Uterus (tissue), 4 donors: ENCODE results near the gene RAD51B. TPM values are rescaled to one million over a fixed set of nuclear protein-coding genes. Genes with fewer than 3 reads are reported as not detected.

Source experiments
- DNase-seq, 2 donors: peaks; one replicate each; pipeline ENCODE4 v3.0.0-alpha.2; 2019 to 2020
- H3K27ac ChIP-seq, 2 donors: fragments of 200-600 bp; sonication (generic); 1 replicate in 1 of 2; 2 replicates in 1 of 2; pipeline ENCODE4 v1.5.1; 2016 to 2018
- H3K27me3 ChIP-seq, 2 donors: fragments of 200-600 bp; sonication (generic); one replicate each; pipeline ENCODE4 v1.5.1; 2018 to 2019; ENCODE audit warnings: control low read depth in 1 of 2
- H3K36me3 ChIP-seq, 2 donors: fragments of 200-600 bp; sonication (generic); one replicate each; pipeline ENCODE4 v1.5.1; 2019; ENCODE audit warnings: control low read depth in 1 of 2
- H3K4me1 ChIP-seq, 2 donors: fragments of 200-600 bp; sonication (generic); one replicate each; pipeline ENCODE4 v1.5.1; 2018 to 2019; ENCODE audit warnings: control low read depth in 1 of 2
- H3K4me3 ChIP-seq, 2 donors: fragments of 200-600 bp; sonication (generic); 1 replicate in 1 of 2; 2 replicates in 1 of 2; pipeline ENCODE4 v1.5.1; 2018 to 2019; ENCODE audit warnings: mild to moderate bottlenecking in 1 of 2
- H3K9me3 ChIP-seq, 2 donors: fragments of 200-600 bp; sonication (generic); one replicate each; pipeline ENCODE4 v1.5.1; 2019; ENCODE audit warnings: control low read depth in 1 of 2
- POLR2A ChIP-seq, 2 donors: fragments of 450-650 bp; IDR thresholded peaks; one replicate each; pipeline ENCODE4 v1.6.1; 2016; ENCODE audit warnings: antibody characterized with exemption in 2 of 2, mild to moderate bottlenecking in 1 of 2, moderate library complexity in 1 of 2
- intact Hi-C: fragments of 100-400 bp; cut with DNase I; formaldehyde crosslinking; loops from one replicate; pipeline ENCODE4 v1.15.1; 2023; ENCODE audit warnings: low total_unique reads
- total RNA-seq, 4 donors: library from RNA; depleted of rRNA in 3 of 4; stranded (reverse); fragments of >200 nt in 3 of 4; gene quantifications; one replicate each; pipeline versions ENCODE4 v1.1.0 to v1.2.4, GENCODE V29; 2014 to 2023
- TF ChIP-seq, protein P1 (sequence below), 4 experiments: fragments of 200-600 bp in 2 of 4; fragments of 450-650 bp in 2 of 4; sonication (generic) in 2 of 4; IDR thresholded peaks; one replicate each; pipeline ENCODE4 v1.5.1; 2016 to 2019; ENCODE audit warnings: antibody characterized with exemption in 4 of 4, mild to moderate bottlenecking in 2 of 4, moderate library complexity in 1 of 4
- donor health status: DM: yes; HTN: yes; CAD: no.

Gene RAD51B
- total RNA-seq, 4 donors from 2014 or later = 29.5 to 100.0 (median 70.3) TPM

DNA sequence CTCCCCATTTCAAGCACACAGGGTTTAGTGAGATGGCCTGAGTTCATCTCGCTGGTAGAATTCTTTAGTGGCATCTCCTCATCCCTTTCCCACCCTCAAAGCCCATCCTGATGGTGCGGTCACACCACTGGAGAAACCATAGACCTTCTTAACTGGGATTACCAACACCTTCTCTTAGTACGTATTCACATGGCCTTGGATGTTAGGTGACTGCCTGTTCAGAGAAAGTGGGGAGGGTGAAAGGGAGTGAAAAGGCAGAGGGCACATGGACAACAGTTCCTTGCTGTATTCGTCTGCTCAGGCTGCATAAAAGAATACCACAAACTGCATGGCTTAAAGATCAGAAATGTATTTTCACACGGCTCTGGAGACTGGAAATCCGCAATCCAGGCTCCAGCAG is 667.2 kb downstream of the RAD51B start:
- no peaks in the 10 kb centered on the region for H3K36me3 ChIP-seq
- no peaks in the 10 kb centered on the region for H3K9me3 ChIP-seq
- no peaks in the 10 kb centered on the region for H3K27me3 ChIP-seq
- no peak for TF ChIP-seq POLR2A (IDR thresholded peaks at IDR 0.05)
- TF ChIP-seq, protein P1, sequence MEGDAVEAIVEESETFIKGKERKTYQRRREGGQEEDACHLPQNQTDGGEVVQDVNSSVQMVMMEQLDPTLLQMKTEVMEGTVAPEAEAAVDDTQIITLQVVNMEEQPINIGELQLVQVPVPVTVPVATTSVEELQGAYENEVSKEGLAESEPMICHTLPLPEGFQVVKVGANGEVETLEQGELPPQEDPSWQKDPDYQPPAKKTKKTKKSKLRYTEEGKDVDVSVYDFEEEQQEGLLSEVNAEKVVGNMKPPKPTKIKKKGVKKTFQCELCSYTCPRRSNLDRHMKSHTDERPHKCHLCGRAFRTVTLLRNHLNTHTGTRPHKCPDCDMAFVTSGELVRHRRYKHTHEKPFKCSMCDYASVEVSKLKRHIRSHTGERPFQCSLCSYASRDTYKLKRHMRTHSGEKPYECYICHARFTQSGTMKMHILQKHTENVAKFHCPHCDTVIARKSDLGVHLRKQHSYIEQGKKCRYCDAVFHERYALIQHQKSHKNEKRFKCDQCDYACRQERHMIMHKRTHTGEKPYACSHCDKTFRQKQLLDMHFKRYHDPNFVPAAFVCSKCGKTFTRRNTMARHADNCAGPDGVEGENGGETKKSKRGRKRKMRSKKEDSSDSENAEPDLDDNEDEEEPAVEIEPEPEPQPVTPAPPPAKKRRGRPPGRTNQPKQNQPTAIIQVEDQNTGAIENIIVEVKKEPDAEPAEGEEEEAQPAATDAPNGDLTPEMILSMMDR (IDR thresholded peaks at IDR 0.05) = no peak
- intact Hi-C loops = no loop called here
- no peak overlapping the region for H3K4me3 ChIP-seq
- DNase-seq = no peak
- no peaks in the 10 kb centered on the region for H3K4me1 ChIP-seq
- H3K27ac ChIP-seq = no peak overlapping the region

DNA sequence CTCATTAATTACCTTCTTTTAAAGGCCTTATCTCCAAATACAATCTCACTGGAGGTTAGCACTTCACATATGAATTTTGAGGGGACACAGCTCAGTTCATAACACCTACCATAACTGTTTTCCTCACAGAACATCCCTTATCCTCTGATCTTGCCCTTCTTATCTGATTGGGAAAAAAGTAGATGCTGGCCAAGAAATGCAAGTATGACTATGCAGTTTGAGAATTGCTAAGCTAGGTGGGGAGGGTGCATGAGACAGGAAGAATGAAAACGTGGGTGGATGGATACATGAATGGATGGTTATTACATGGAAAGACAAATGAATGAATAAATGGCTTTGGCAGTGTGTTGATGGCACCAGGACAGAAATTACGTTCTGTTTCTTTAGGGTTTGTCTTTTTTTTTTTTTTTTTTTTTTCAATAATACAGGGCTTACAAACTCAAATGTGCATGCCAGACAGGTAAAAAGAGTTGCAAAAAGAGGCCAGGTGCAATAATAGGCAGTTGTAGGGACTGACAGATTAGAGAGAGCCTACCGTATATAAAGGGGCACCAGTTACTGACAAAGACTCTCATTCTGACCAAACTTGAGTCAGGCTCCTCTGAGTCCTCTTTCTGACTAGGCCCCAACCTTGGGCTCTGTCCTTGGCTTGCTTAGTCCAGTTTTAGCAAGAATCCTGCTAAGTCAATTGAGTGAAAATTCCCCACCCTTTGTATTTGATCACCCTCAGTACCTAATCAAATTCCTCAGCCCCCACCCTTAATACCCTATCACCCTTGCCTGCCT is 668.4 kb downstream of the RAD51B start:
- Histone ChIP-seq H3K36me3 (no peaks in the 10 kb centered on the region), H3K4me1 (no peaks in the 10 kb centered on the region), H3K9me3 (no peaks in the 10 kb centered on the region), H3K27me3 (no peaks in the 10 kb centered on the region), H3K4me3 (no peak overlapping the region), H3K27ac (no peak overlapping the region)
- no peak for DNase-seq
- TF ChIP-seq, protein P1 (IDR thresholded peaks at IDR 0.05) = no peak
- TF ChIP-seq POLR2A (IDR thresholded peaks at IDR 0.05) = no peak
- intact Hi-C loops = no loop called here

DNA sequence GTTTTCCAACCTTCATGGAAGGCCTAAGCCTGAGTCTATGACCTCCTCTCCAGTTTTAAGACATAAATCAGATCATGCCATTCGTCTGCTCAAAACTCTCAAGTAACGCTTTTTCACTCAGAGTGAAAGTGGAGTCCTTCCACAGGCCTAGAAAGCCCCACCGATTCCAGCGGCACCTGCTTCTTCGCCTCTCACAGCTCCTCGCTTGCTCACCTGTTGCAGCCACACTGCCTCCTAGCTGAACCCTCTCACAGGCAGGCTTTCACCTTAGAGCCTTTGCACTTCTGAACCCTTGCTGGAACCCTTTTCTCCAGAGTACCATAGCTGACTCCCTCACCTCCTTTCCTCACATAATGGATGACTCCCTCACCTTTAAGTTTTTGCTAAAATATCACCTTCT is 672.2 kb downstream of the RAD51B start:
- Histone ChIP-seq H3K9me3 (no peaks in the 10 kb centered on the region), H3K4me3 (no peak overlapping the region), H3K4me1 (no peaks in the 10 kb centered on the region), H3K27me3 (no peaks in the 10 kb centered on the region), H3K27ac (no peak overlapping the region), H3K36me3 (no peaks in the 10 kb centered on the region)
- TF ChIP-seq, protein P1 (IDR thresholded peaks at IDR 0.05) = no peak
- no peak for TF ChIP-seq POLR2A (IDR thresholded peaks at IDR 0.05)
- intact Hi-C loops = no loop called here
- no peak for DNase-seq

DNA sequence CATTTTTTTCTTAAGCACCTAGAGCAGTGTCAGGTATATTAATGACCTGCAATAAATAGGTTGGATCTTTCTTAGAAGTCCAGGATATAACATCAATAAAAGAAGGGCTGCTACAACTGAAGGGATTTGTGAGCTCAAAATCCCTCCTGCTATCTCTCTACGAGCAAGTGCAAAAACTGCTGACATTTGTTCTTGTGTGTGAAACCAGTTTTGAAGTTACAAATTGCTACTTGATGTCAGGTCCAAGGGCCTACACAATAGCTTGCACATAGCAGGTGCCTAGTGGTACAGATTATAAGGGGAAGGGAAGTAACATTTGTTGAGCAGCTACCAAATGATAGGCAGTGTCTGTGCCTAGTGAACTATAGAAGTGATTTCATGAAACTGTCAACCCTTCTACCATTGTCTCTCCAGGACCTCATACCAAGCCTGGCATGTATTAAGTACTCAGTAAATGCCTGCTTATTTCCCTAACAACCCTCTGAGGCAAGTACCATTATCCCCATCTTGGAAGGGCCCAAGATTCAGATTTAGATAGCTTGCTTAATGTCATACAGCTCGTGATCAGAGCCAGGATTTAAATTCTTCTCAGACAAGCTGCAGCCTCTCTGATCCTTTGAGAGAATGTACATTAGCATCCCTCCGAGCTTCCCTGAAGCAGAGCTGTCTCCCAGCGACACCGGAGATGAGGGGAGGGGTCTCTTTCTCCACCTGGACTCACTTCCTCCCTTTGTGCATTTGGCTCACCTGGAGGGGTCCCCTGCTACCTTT is 673.0 kb downstream of the RAD51B start:
- Histone ChIP-seq H3K27me3 (no peaks in the 10 kb centered on the region), H3K9me3 (no peaks in the 10 kb centered on the region), H3K4me1 (no peaks in the 10 kb centered on the region), H3K36me3 (no peaks in the 10 kb centered on the region), H3K4me3 (no peak overlapping the region), H3K27ac (no peak overlapping the region)
- DNase-seq = no peak
- TF ChIP-seq, protein P1 (IDR thresholded peaks at IDR 0.05) = no peak
- no peak for TF ChIP-seq POLR2A (IDR thresholded peaks at IDR 0.05)
- intact Hi-C loops = no loop called here
